Mesendoderm (in vitro differentiated cells): ENCODE data around the gene RDH13.

Experiments
- DNase-seq: peaks from one replicate; pipeline ENCODE4 v3.0.0; 2013
- H2AK5ac ChIP-seq: 2 replicates; pipeline ENCODE4 v1.6.1; 2013; ENCODE audit warnings: low read length, inconsistent platforms
- H2BK120ac ChIP-seq: 2 replicates; pipeline ENCODE4 v1.6.1; 2013; ENCODE audit warnings: low read depth, mild to moderate bottlenecking, low read length, moderate library complexity, mixed read lengths
- H2BK15ac ChIP-seq: replicated peaks from 2 replicates; pipeline ENCODE4 v1.6.1; 2013; ENCODE audit warnings: low read depth, mild to moderate bottlenecking, moderate library complexity
- H2BK5ac ChIP-seq: 2 replicates; pipeline ENCODE4 v1.6.1; 2013; ENCODE audit warnings: low read length, inconsistent platforms
- H3K18ac ChIP-seq: 2 replicates; pipeline ENCODE4 v1.6.1; 2013; ENCODE audit warnings: mild to moderate bottlenecking, low read length, mixed read lengths
- H3K23ac ChIP-seq: one replicate; pipeline ENCODE4 v1.6.1; 2013; ENCODE audit warnings: low read length
- H3K27ac ChIP-seq: 2 replicates; pipeline ENCODE4 v1.5.1; 2013; ENCODE audit warnings: low read depth, mild to moderate bottlenecking, inconsistent platforms, low read length, moderate library complexity
- H3K27me3 ChIP-seq: 2 replicates; pipeline ENCODE4 v1.6.1; 2013; ENCODE audit warnings: low read length, control low read depth, mild to moderate bottlenecking, inconsistent platforms; ENCODE audit not compliant: insufficient read depth, poor library complexity
- H3K36me3 ChIP-seq: 2 replicates; pipeline ENCODE4 v1.6.1; 2013; ENCODE audit warnings: low read length, inconsistent platforms; ENCODE audit not compliant: control insufficient read depth, insufficient read depth
- H3K4ac ChIP-seq: one replicate; pipeline ENCODE4 v1.6.1; 2013; ENCODE audit warnings: low read depth, mild to moderate bottlenecking, low read length, moderate library complexity
- H3K4me1 ChIP-seq: 2 replicates; pipeline ENCODE4 v1.6.1; 2013; ENCODE audit warnings: low read depth, low read length, inconsistent platforms; ENCODE audit not compliant: control insufficient read depth
- H3K4me2 ChIP-seq: 2 replicates; pipeline ENCODE4 v1.6.1; 2013; ENCODE audit warnings: low read length
- H3K4me3 ChIP-seq: 2 replicates; pipeline ENCODE4 v1.5.1; 2013; ENCODE audit warnings: mild to moderate bottlenecking, low read length
- H3K56ac ChIP-seq: one replicate; pipeline ENCODE4 v1.6.1; 2013; ENCODE audit warnings: low read length
- H3K79me1 ChIP-seq: 2 replicates; pipeline ENCODE4 v1.6.1; 2013; ENCODE audit warnings: low read length, inconsistent platforms
- H3K79me2 ChIP-seq: 2 replicates; pipeline ENCODE4 v1.6.1; 2013; ENCODE audit warnings: mild to moderate bottlenecking, low read length; ENCODE audit not compliant: control insufficient read depth, insufficient read depth
- H3K9ac ChIP-seq: 2 replicates; pipeline ENCODE4 v1.6.1; 2013; ENCODE audit warnings: low read length, inconsistent platforms
- H4K5ac ChIP-seq: one replicate; pipeline ENCODE4 v1.6.1; 2013; ENCODE audit warnings: low read length
- H4K8ac ChIP-seq: one replicate; pipeline ENCODE4 v1.6.1; 2013; ENCODE audit warnings: low read depth, mild to moderate bottlenecking, control low read depth, low read length, moderate library complexity
- WGBS: extraction: QIAGEN DNeasy Blood & Tissue Kit; methylation state at CpG from one replicate; pipeline ENCODE4 v1.1.7; 2013; ENCODE audit warnings: low lambda C conversion rate, missing lambda C conversion rate; ENCODE audit not compliant: insufficient coverage; ENCODE audit errors: extremely low coverage; 5-methylcytosine and 5-hydroxymethylcytosine counted together

RDH13 gene

GRCh38 chr19:55084416-55084815 is 21.5 kb upstream of the RDH13 start:
- H3K4ac ChIP-seq, result no peak overlapping the region
- no peaks in the 10 kb centered on the region for H3K27me3 ChIP-seq
- no peak overlapping the region for H2AK5ac ChIP-seq

GRCh38 chr19:55083004-55083850 is 20.3 kb upstream of the RDH13 start:
- no peak overlapping the region for H3K4me2 ChIP-seq
- no peak overlapping the region for H3K56ac ChIP-seq
- WGBS, result no CpG with 5 or more reads among the region's 42 CpGs
- peak; percentile 45 for DNase-seq
- H2AK5ac ChIP-seq, result no peak overlapping the region
- H3K27ac ChIP-seq, result no peak overlapping the region
- H3K79me2 ChIP-seq, result no peaks in the 10 kb centered on the region
- H3K36me3 ChIP-seq, result no peaks in the 10 kb centered on the region
- peaks cover 4% of the 10 kb centered on the region for H3K4me1 ChIP-seq
- no peak overlapping the region for H2BK5ac ChIP-seq
- H3K23ac ChIP-seq, result no peak overlapping the region
- no peak overlapping the region for H4K5ac ChIP-seq
- peaks cover 3% of the 10 kb centered on the region for H3K79me1 ChIP-seq
- H3K4me3 ChIP-seq, result no peak overlapping the region
- H3K9ac ChIP-seq, result no peak overlapping the region
- H4K8ac ChIP-seq, result no peak overlapping the region
- no peak overlapping the region for H3K4ac ChIP-seq
- H2BK15ac ChIP-seq, result no peak overlapping the region
- H3K18ac ChIP-seq, result no peak overlapping the region
- H3K27me3 ChIP-seq, result no peaks in the 10 kb centered on the region
- no peak overlapping the region for H2BK120ac ChIP-seq

More at GRCh38 chr19:55084416-55084815, 21.5 kb upstream of the RDH13 start:
- H4K8ac ChIP-seq, result no peak overlapping the region
- H3K56ac ChIP-seq, result no peak overlapping the region
- no peak overlapping the region for H2BK120ac ChIP-seq
- no peak overlapping the region for H3K27ac ChIP-seq
- no peak overlapping the region for H3K4me2 ChIP-seq
- H3K23ac ChIP-seq, result no peak overlapping the region
- no peak overlapping the region for H3K4me3 ChIP-seq
- no peaks in the 10 kb centered on the region for H3K36me3 ChIP-seq
- H3K79me2 ChIP-seq, result no peaks in the 10 kb centered on the region
- H2BK5ac ChIP-seq, result no peak overlapping the region
- H2BK15ac ChIP-seq, result no peak overlapping the region
- peaks cover 4% of the 10 kb centered on the region for H3K4me1 ChIP-seq
- DNase-seq, result no peak
- no peak overlapping the region for H4K5ac ChIP-seq
- WGBS, result no CpG with 5 or more reads among the region's 10 CpGs
- no peak overlapping the region for H3K18ac ChIP-seq
- H3K9ac ChIP-seq, result no peak overlapping the region
- H3K79me1 ChIP-seq, result peaks cover 3% of the 10 kb centered on the region

GRCh38 chr19:55082020-55082851 is 19.3 kb upstream of the RDH13 start:
- H4K8ac ChIP-seq, result no peak overlapping the region
- H3K18ac ChIP-seq, result no peak overlapping the region
- H3K79me1 ChIP-seq, result no peaks in the 10 kb centered on the region
- H3K27me3 ChIP-seq, result no peaks in the 10 kb centered on the region
- H3K4ac ChIP-seq, result no peak overlapping the region
- no peak overlapping the region for H2AK5ac ChIP-seq
- no peak overlapping the region for H2BK15ac ChIP-seq
- H3K23ac ChIP-seq, result no peak overlapping the region
- H3K36me3 ChIP-seq, result no peaks in the 10 kb centered on the region
- H3K27ac ChIP-seq, result no peak overlapping the region
- no peak overlapping the region for H3K4me3 ChIP-seq
- no CpG with 5 or more reads among the region's 64 CpGs for WGBS
- no peaks in the 10 kb centered on the region for H3K4me1 ChIP-seq
- no peak overlapping the region for H2BK5ac ChIP-seq
- no peaks in the 10 kb centered on the region for H3K79me2 ChIP-seq
- no peak overlapping the region for H3K9ac ChIP-seq
- no peak overlapping the region for H2BK120ac ChIP-seq
- no peak overlapping the region for H3K56ac ChIP-seq
- H3K4me2 ChIP-seq, result no peak overlapping the region
- peak; percentile 74 for DNase-seq
- H4K5ac ChIP-seq, result no peak overlapping the region

GRCh38 chr19:55081770-55082019 is 18.7 kb upstream of the RDH13 start:
- Histone ChIP-seq H4K5ac (no peak overlapping the region), H3K79me1 (no peaks in the 10 kb centered on the region), H3K4ac (no peak overlapping the region), H3K27me3 (no peaks in the 10 kb centered on the region), H2BK15ac (no peak overlapping the region), H3K36me3 (no peaks in the 10 kb centered on the region), H3K4me2 (no peak overlapping the region), H3K79me2 (no peaks in the 10 kb centered on the region), H3K9ac (no peak overlapping the region), H2BK120ac (no peak overlapping the region), H4K8ac (no peak overlapping the region), H3K27ac (no peak overlapping the region), H3K18ac (no peak overlapping the region), H3K4me3 (no peak overlapping the region), H3K23ac (no peak overlapping the region), H2AK5ac (no peak overlapping the region), H3K56ac (no peak overlapping the region), H3K4me1 (no peaks in the 10 kb centered on the region), H2BK5ac (no peak overlapping the region)
- no CpG with 5 or more reads among the region's 22 CpGs for WGBS
- DNase-seq, result no peak

- no peak overlapping the region for H3K27ac ChIP-seq
These were observed 18.2 kb upstream of the RDH13 start for GRCh38 chr19:55080968-55081769.

More at GRCh38 chr19:55080968-55081769, 18.2 kb upstream of the RDH13 start:
- no CpG with 5 or more reads among the region's 60 CpGs for WGBS
- H2BK120ac ChIP-seq, result no peak overlapping the region
- H2BK15ac ChIP-seq, result no peak overlapping the region
- DNase-seq, result peak; percentile 94
- peak overlapping the region; percentile 89 for H3K4me2 ChIP-seq
- H2BK5ac ChIP-seq, result no peak overlapping the region
- peak overlapping the region; percentile 96 for H3K56ac ChIP-seq
- no peaks in the 10 kb centered on the region for H3K79me2 ChIP-seq
- peak overlapping the region; percentile 51 for H3K4me3 ChIP-seq
- H3K36me3 ChIP-seq, result no peaks in the 10 kb centered on the region
- no peaks in the 10 kb centered on the region for H3K79me1 ChIP-seq
- no peaks in the 10 kb centered on the region for H3K27me3 ChIP-seq
- no peak overlapping the region for H4K8ac ChIP-seq
- peak overlapping the region; percentile 78 for H3K9ac ChIP-seq
- H2AK5ac ChIP-seq, result no peak overlapping the region
- no peaks in the 10 kb centered on the region for H3K4me1 ChIP-seq
- no peak overlapping the region for H4K5ac ChIP-seq
- no peak overlapping the region for H3K18ac ChIP-seq
- H3K4ac ChIP-seq, result no peak overlapping the region
- H3K23ac ChIP-seq, result no peak overlapping the region
